Fibroblast of villous mesenchyme (primary cell): ENCODE data around the gene EDC3. TPM values are rescaled to one million over a fixed set of nuclear protein-coding genes. Genes with fewer than 3 reads are reported as not detected.

Source experiments
- DNase-seq: peaks from one replicate; pipeline ENCODE4 v3.0.0-alpha.2; 2010; ENCODE audit warnings: low read depth
- H3K4me3 ChIP-seq: 2 replicates; pipeline ENCODE4 v1.5.1; 2011; ENCODE audit warnings: low read depth, mild to moderate bottlenecking, low read length
- total RNA-seq: library from RNA; depleted of rRNA; stranded (reverse); fragments of >200 nt; gene quantifications from 2 replicates; pipeline ENCODE4 v1.2.3, GENCODE V29; 2012
- TF ChIP-seq, protein P1 (sequence below): IDR thresholded peaks from 2 replicates; pipeline ENCODE4 v1.5.1; 2012; ENCODE audit warnings: low read depth, mild to moderate bottlenecking, low read length; ENCODE audit not compliant: insufficient read depth

Gene EDC3
- total RNA-seq, 1 donor: 11.7 TPM

DNA sequence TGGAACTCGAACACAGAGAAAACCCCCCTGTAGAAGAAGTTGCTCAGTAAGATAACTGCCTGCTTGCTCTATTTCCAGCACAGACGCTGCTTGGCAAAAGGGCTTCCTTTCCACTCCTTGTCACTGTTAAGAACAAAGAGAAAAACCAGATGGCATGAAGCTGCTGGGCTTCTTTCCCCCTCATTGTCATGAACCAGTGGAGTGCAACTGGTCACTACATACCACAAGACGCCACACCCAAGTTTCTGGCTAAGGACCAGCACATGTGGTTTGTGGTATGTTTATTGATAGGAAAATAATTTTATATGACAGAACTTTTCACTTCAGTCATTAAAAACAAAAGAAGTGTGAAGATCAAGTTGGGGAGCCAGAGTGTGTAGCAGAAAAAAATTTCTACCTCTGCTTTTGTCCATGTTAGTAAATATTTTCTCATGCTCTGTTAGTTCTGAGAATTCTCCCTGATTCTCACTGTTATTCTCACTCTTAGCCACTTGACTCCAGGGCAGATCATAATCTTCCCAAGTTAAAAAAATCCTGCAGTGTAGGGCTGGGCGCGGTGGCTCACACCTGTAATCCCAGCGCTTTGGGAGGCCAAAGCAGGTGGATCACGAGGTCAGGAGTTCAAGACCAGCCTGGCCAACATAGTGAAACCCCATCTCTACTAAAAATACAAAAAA, 42.3 kb downstream of the EDC3 start:
- no peak overlapping the region for H3K4me3 ChIP-seq
- DNase-seq: peak; percentile 84
- TF ChIP-seq, protein P1, sequence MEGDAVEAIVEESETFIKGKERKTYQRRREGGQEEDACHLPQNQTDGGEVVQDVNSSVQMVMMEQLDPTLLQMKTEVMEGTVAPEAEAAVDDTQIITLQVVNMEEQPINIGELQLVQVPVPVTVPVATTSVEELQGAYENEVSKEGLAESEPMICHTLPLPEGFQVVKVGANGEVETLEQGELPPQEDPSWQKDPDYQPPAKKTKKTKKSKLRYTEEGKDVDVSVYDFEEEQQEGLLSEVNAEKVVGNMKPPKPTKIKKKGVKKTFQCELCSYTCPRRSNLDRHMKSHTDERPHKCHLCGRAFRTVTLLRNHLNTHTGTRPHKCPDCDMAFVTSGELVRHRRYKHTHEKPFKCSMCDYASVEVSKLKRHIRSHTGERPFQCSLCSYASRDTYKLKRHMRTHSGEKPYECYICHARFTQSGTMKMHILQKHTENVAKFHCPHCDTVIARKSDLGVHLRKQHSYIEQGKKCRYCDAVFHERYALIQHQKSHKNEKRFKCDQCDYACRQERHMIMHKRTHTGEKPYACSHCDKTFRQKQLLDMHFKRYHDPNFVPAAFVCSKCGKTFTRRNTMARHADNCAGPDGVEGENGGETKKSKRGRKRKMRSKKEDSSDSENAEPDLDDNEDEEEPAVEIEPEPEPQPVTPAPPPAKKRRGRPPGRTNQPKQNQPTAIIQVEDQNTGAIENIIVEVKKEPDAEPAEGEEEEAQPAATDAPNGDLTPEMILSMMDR: no peak

DNA sequence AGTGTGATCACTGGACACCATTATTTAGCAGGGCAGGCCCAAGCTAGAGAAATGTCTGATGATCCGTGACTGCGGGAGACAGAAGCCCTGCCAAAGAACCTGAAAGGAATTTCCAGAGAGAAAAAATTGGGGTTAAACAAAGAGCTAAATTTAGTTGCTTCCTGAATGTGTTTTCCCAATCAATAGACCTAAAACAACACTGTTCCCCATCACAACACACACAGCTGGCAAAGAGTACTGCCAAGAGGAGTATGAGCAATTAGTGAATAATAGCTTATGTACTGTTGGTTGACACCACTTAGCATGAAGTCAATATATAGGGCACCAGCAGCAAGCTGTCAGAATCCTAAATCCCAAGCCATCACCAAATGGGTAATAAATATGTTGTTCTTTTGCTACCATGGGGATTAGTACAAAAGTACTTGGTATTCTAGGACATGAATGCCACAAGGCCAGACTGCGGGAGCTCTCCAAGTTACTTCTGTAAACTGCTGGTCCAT, 44.5 kb downstream of the EDC3 start:
- H3K4me3 ChIP-seq: no peak overlapping the region
- TF ChIP-seq, protein P1: no peak
- DNase-seq: no peak

DNA sequence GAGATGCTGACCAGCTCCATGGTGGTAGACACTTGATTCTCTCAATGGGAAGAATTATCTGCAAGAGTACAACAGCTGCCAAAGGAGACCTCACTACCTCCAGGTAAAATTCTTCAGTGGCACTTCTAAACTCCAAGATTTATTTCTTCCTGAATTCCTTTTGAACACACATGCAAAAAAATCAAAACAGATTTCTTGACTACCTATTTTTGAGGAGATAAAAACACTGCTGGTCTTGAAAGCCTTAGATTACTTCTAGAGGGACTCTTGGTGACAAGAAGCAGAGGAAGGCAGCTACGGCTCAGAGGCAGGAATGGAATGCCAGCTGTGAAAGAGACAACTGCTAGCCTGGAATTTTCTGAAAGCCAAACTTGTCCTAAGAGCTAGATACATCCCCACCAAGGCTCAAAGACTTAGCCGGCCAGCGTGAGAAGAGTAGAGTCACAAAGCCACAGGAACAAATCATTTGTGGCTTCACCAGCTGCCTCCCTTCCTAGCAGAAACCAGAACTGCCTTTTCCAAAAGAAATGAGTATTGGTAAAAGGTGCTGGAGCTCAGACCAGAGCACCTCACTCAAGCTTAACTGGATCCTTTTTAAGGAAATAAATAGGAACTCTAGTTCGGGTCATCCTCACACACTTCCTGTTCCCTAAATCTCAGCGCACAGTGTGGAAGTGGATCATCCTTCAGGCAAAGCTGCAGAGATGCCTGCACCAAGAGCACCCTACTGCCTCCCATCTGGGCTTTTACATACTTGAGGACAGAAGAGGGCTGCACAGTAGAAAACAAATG, 47.6 kb downstream of the EDC3 start:
- no peak for DNase-seq
- no peak overlapping the region for H3K4me3 ChIP-seq
- TF ChIP-seq, protein P1: no peak

DNA sequence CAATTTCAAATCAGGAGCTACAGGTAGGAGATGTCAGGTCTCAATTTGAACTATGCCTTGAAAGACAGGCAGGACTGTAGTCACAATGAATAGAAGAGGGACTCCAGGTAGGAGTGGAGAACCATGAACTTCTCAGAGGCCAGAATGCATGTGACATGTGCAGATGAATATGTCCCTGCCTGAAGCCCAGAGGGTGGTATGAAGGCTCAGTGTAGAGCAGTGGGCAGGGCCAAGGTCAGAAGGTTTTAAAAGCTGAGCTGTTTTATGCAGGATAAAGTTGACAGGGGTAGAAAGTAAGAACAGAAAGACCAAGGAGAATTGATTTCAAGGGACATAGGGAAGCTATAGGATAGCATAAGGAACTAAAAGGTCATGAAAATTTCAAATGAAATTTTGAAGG, 49.3 kb downstream of the EDC3 start:
- H3K4me3 ChIP-seq: no peak overlapping the region
- TF ChIP-seq, protein P1: no peak
- DNase-seq: no peak

DNA sequence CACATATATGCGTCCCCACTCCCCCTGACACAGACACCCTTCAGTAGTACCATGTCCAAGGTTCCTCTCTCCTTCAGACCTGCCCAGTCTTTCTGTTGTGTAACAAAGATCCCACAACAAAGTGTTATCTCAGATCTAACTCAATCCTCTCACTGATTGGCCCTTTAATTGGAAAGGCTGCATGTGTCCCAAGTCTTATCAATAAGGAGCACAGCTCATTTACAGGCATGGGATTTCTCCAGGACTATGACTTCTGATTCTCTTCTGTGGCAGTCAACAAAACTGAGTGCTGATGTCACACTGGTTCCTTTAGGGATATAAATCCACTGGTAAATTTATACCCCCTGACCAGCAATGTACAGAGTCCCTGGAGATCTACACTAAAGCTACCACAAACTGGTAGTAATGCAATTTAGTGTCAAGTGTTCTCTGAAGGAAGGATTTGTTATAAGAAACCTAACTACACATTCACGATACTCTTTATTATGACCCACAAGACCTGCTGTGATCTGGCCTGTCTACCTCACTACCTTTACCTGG, 52.1 kb downstream of the EDC3 start:
- TF ChIP-seq, protein P1: no peak
- no peak for DNase-seq
- H3K4me3 ChIP-seq: no peak overlapping the region

DNA sequence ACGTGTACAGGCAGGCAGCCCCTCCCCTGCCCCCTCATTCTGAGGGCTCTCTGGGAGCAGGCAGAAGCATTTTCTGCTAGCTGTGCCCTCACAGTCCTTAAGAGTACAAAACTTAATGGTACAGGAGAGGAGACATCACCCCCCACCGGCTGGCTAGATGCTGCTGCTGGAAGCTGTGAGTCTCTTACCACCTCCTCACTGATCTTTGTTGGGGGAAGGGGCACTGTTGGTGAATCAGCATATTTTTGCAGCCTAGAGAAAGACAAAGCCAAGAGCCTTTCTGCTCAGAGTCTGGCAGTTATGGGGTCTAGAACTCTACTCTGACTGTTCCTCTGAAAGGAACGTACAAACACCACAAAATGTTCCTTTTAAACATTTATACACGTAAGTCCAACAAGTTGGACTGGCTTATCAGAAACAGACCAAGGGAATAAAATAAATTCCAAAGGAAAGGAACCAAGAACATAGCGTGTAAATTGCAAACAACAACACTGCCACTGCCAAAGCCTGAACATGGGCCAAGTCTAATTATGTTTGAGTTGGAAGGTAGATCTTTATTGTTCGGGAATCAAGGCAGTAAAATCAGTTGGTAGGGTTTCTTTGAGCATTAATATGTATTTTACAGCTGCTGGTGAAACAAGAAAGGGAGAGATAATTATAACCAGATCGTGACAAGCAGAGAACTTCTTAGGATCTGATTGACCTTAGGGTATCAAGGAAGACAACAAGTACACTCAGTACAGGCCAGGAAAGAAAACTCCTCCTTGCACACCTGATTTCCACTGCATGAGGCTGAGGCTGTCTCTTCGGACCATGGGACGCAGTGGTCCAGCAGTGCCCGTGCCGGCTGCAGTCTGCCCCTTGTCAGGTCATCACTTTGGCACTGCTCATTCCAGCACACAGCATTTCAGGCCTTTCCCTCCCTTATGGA, 52.8 kb downstream of the EDC3 start:
- no peak overlapping the region for H3K4me3 ChIP-seq
- TF ChIP-seq, protein P1: no peak
- DNase-seq: peak; percentile 26
